Right atrium auricular region (tissue), 2 donors: ENCODE measurements around the gene TMCO1. TPM values are rescaled to one million over a fixed set of nuclear protein-coding genes. Genes with fewer than 3 reads are reported as not detected.

ENCODE experiments used
- DNase-seq: peaks from one replicate; pipeline ENCODE4 v3.0.0-alpha.2; 2019; ENCODE audit warnings: low spot score
- H3K27ac ChIP-seq, 2 donors: fragments of 200-600 bp; sonication (generic); 1 replicate in 1 of 2; 2 replicates in 1 of 2; pipeline ENCODE4 v1.5.1; 2016 to 2019
- H3K27me3 ChIP-seq, 2 donors: fragments of 200-600 bp; sonication (generic); one replicate each; pipeline versions ENCODE4 v1.5.1 to v1.6.0; 2017 to 2019
- H3K36me3 ChIP-seq: fragments of 200-600 bp; sonication (generic); one replicate; pipeline ENCODE4 v1.5.1; 2016
- H3K4me1 ChIP-seq, 2 donors: fragments of 200-600 bp; sonication (generic); one replicate each; pipeline versions ENCODE4 v1.5.1 to v1.6.0; 2017 to 2019
- H3K4me3 ChIP-seq, 2 donors: fragments of 200-600 bp; sonication (generic); 1 replicate in 1 of 2; 2 replicates in 1 of 2; pipeline ENCODE4 v1.5.1; 2017 to 2019; ENCODE audit warnings: mild to moderate bottlenecking in 1 of 2, moderate library complexity in 1 of 2
- H3K9me3 ChIP-seq, 2 donors: fragments of 200-600 bp; sonication (generic); one replicate each; pipeline ENCODE4 v1.5.1; 2019
- total RNA-seq, 2 donors: library from RNA; depleted of rRNA; stranded (reverse); fragments of >200 nt; gene quantifications; one replicate each; pipeline ENCODE4 v1.1.0, GENCODE V29; 2016
- TF ChIP-seq, protein P1 (sequence below), 2 donors: fragments of 200-600 bp; sonication (generic); IDR thresholded peaks; one replicate each; pipeline ENCODE4 v1.5.1; 2019; ENCODE audit warnings: antibody characterized with exemption in 2 of 2

The TMCO1 gene
- total RNA-seq, 2 donors from 2014 or later = 48.0 to 54.3 TPM

DNA sequence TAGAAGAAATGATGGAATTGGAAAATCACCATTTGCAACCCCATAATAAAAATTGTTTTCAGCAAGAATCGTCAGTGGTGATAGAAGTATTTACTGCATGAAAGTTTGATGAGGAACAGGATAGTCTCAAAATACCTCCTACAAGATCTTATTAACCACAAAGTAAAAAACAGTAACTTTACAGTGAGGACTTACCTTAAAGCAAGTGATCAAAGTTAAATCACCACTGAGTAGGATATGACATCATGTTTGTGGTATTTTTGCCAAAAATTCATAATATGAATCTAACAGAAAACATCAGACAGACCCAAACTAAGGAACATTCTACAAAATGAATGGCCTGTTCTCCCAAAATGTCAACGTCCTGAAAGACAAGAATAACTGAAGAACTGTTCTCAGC is 90.2 kb downstream of the TMCO1 start:
- no peak overlapping the region for H3K27ac ChIP-seq
- TF ChIP-seq, protein P1, sequence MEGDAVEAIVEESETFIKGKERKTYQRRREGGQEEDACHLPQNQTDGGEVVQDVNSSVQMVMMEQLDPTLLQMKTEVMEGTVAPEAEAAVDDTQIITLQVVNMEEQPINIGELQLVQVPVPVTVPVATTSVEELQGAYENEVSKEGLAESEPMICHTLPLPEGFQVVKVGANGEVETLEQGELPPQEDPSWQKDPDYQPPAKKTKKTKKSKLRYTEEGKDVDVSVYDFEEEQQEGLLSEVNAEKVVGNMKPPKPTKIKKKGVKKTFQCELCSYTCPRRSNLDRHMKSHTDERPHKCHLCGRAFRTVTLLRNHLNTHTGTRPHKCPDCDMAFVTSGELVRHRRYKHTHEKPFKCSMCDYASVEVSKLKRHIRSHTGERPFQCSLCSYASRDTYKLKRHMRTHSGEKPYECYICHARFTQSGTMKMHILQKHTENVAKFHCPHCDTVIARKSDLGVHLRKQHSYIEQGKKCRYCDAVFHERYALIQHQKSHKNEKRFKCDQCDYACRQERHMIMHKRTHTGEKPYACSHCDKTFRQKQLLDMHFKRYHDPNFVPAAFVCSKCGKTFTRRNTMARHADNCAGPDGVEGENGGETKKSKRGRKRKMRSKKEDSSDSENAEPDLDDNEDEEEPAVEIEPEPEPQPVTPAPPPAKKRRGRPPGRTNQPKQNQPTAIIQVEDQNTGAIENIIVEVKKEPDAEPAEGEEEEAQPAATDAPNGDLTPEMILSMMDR (IDR thresholded peaks at IDR 0.05) = no peak
- H3K4me1 ChIP-seq = peaks cover 0 to 2% of the 10 kb centered on the region in 2 donors
- H3K4me3 ChIP-seq = no peak overlapping the region
- H3K9me3 ChIP-seq = no peaks in the 10 kb centered on the region
- no peaks in the 10 kb centered on the region for H3K27me3 ChIP-seq
- DNase-seq = no peak
- peaks cover 43% of the 10 kb centered on the region for H3K36me3 ChIP-seq

Other genes starting within 250 kb of the TMCO1 start
- gene LRRC52, start 224.9 kb downstream of the TMCO1 start, total RNA-seq = not detected
- gene MGST3, start 137.6 kb downstream of the TMCO1 start, total RNA-seq = 100 to 1,000 TPM; 491 to 509 TPM
- gene ALDH9A1, start 70.3 kb downstream of the TMCO1 start, total RNA-seq = 10 to 100 TPM; 55.0 to 66.2 TPM
- 10 to 100 TPM in 1 of 2 donors, 1 to 10 TPM in 1; 8.8 to 19.3 TPM for gene UCK2, start 58.7 kb upstream of the TMCO1 start, total RNA-seq